ENCODE data around the gene ARHGAP27.

Gene ARHGAP27

GRCh38 chr17:45438931-45439610 is 6.4 kb upstream of the ARHGAP27 start:
- no peak overlapping the region for H3K27ac ChIP-seq (ENCODE audit: insufficient read depth, low read length, poor library complexity, severe bottlenecking)
- peaks cover 13% of the 10 kb centered on the region for H3K36me3 ChIP-seq (ENCODE audit: control insufficient read depth, insufficient read depth, low read length)
- no peaks in the 10 kb centered on the region for H3K9me3 ChIP-seq (ENCODE audit: control insufficient read depth, low read length)
- no peak for DNase-seq
- no peaks in the 10 kb centered on the region for H3K4me1 ChIP-seq (ENCODE audit: control insufficient read depth, insufficient read depth, low read length, poor library complexity, severe bottlenecking)
- H3K27me3 ChIP-seq (replicated peaks; ENCODE audit: control insufficient read depth, insufficient read depth, low read length, poor library complexity, severe bottlenecking): no peaks in the 10 kb centered on the region
- H3K4me3 ChIP-seq (ENCODE audit: insufficient read depth, low read depth, low read length, poor library complexity, severe bottlenecking): no peak overlapping the region

GRCh38 chr17:45437465-45438283 is 5.0 kb upstream of the ARHGAP27 start:
- H3K27me3 ChIP-seq (replicated peaks; ENCODE audit: control insufficient read depth, insufficient read depth, low read length, poor library complexity, severe bottlenecking): no peaks in the 10 kb centered on the region
- no peaks in the 10 kb centered on the region for H3K9me3 ChIP-seq (ENCODE audit: control insufficient read depth, low read length)
- DNase-seq: no peak
- H3K36me3 ChIP-seq (ENCODE audit: control insufficient read depth, insufficient read depth, low read length): peaks cover 13% of the 10 kb centered on the region
- no peak overlapping the region for H3K27ac ChIP-seq (ENCODE audit: insufficient read depth, low read length, poor library complexity, severe bottlenecking)
- H3K4me1 ChIP-seq (ENCODE audit: control insufficient read depth, insufficient read depth, low read length, poor library complexity, severe bottlenecking): no peaks in the 10 kb centered on the region
- no peak overlapping the region for H3K4me3 ChIP-seq (ENCODE audit: insufficient read depth, low read depth, low read length, poor library complexity, severe bottlenecking)

GRCh38 chr17:45436625-45437464 is 4.2 kb upstream of the ARHGAP27 start:
- H3K27ac ChIP-seq (ENCODE audit: insufficient read depth, low read length, poor library complexity, severe bottlenecking): no peak overlapping the region
- no peaks in the 10 kb centered on the region for H3K9me3 ChIP-seq (ENCODE audit: control insufficient read depth, low read length)
- no peaks in the 10 kb centered on the region for H3K4me1 ChIP-seq (ENCODE audit: control insufficient read depth, insufficient read depth, low read length, poor library complexity, severe bottlenecking)
- H3K27me3 ChIP-seq (replicated peaks; ENCODE audit: control insufficient read depth, insufficient read depth, low read length, poor library complexity, severe bottlenecking): no peaks in the 10 kb centered on the region
- DNase-seq: no peak
- no peak overlapping the region for H3K4me3 ChIP-seq (ENCODE audit: insufficient read depth, low read depth, low read length, poor library complexity, severe bottlenecking)
- H3K36me3 ChIP-seq (ENCODE audit: control insufficient read depth, insufficient read depth, low read length): peaks cover 13% of the 10 kb centered on the region

GRCh38 chr17:45436161-45436560 is 3.5 kb upstream of the ARHGAP27 start:
- H3K9me3 ChIP-seq (ENCODE audit: control insufficient read depth, low read length): no peaks in the 10 kb centered on the region
- peaks cover 13% of the 10 kb centered on the region for H3K36me3 ChIP-seq (ENCODE audit: control insufficient read depth, insufficient read depth, low read length)
- H3K4me1 ChIP-seq (ENCODE audit: control insufficient read depth, insufficient read depth, low read length, poor library complexity, severe bottlenecking): peaks cover 5% of the 10 kb centered on the region
- H3K27ac ChIP-seq (ENCODE audit: insufficient read depth, low read length, poor library complexity, severe bottlenecking): no peak overlapping the region
- H3K27me3 ChIP-seq (replicated peaks; ENCODE audit: control insufficient read depth, insufficient read depth, low read length, poor library complexity, severe bottlenecking): no peaks in the 10 kb centered on the region
- H3K4me3 ChIP-seq (ENCODE audit: insufficient read depth, low read depth, low read length, poor library complexity, severe bottlenecking): no peak overlapping the region
- no peak for DNase-seq

GRCh38 chr17:45435481-45435880 is 2.8 kb upstream of the ARHGAP27 start:
- no peak for DNase-seq
- H3K27me3 ChIP-seq (replicated peaks; ENCODE audit: control insufficient read depth, insufficient read depth, low read length, poor library complexity, severe bottlenecking): no peaks in the 10 kb centered on the region
- H3K36me3 ChIP-seq (ENCODE audit: control insufficient read depth, insufficient read depth, low read length): peaks cover 13% of the 10 kb centered on the region
- no peak overlapping the region for H3K27ac ChIP-seq (ENCODE audit: insufficient read depth, low read length, poor library complexity, severe bottlenecking)
- H3K9me3 ChIP-seq (ENCODE audit: control insufficient read depth, low read length): no peaks in the 10 kb centered on the region
- H3K4me3 ChIP-seq (ENCODE audit: insufficient read depth, low read depth, low read length, poor library complexity, severe bottlenecking): no peak overlapping the region
- H3K4me1 ChIP-seq (ENCODE audit: control insufficient read depth, insufficient read depth, low read length, poor library complexity, severe bottlenecking): peaks cover 12% of the 10 kb centered on the region

- no peak for DNase-seq
- H3K4me1 ChIP-seq (ENCODE audit: control insufficient read depth, insufficient read depth, low read length, poor library complexity, severe bottlenecking): peaks cover 17% of the 10 kb centered on the region
- H3K27ac ChIP-seq (ENCODE audit: insufficient read depth, low read length, poor library complexity, severe bottlenecking): no peak overlapping the region
- no peaks in the 10 kb centered on the region for H3K27me3 ChIP-seq (replicated peaks; ENCODE audit: control insufficient read depth, insufficient read depth, low read length, poor library complexity, severe bottlenecking)
- no peak overlapping the region for H3K4me3 ChIP-seq (ENCODE audit: insufficient read depth, low read depth, low read length, poor library complexity, severe bottlenecking)
- H3K9me3 ChIP-seq (ENCODE audit: control insufficient read depth, low read length): no peaks in the 10 kb centered on the region
- H3K36me3 ChIP-seq (ENCODE audit: control insufficient read depth, insufficient read depth, low read length): peaks cover 6% of the 10 kb centered on the region
Observed at GRCh38 chr17:45433159-45433535, 477 bp upstream of the ARHGAP27 start.

- Histone ChIP-seq H3K4me1 (ENCODE audit: control insufficient read depth, insufficient read depth, low read length, poor library complexity, severe bottlenecking) (peaks cover 21% of the 10 kb centered on the region), H3K9me3 (ENCODE audit: control insufficient read depth, low read length) (no peaks in the 10 kb centered on the region), H3K27me3 (replicated peaks; ENCODE audit: control insufficient read depth, insufficient read depth, low read length, poor library complexity, severe bottlenecking) (no peaks in the 10 kb centered on the region), H3K36me3 (ENCODE audit: control insufficient read depth, insufficient read depth, low read length) (no peaks in the 10 kb centered on the region), H3K4me3 (ENCODE audit: insufficient read depth, low read depth, low read length, poor library complexity, severe bottlenecking) (peak overlapping the region; percentile 77), H3K27ac (ENCODE audit: insufficient read depth, low read length, poor library complexity, severe bottlenecking) (no peak overlapping the region)
- peak; percentile 54 to 68 (median 66) for DNase-seq
Observed at GRCh38 chr17:45431531-45432404, 902 bp downstream of the ARHGAP27 start.

- Histone ChIP-seq H3K27ac (ENCODE audit: insufficient read depth, low read length, poor library complexity, severe bottlenecking) (no peak overlapping the region), H3K4me1 (ENCODE audit: control insufficient read depth, insufficient read depth, low read length, poor library complexity, severe bottlenecking) (peaks cover 21% of the 10 kb centered on the region), H3K9me3 (ENCODE audit: control insufficient read depth, low read length) (no peaks in the 10 kb centered on the region), H3K4me3 (ENCODE audit: insufficient read depth, low read depth, low read length, poor library complexity, severe bottlenecking) (peak overlapping the region; percentile 77), H3K27me3 (replicated peaks; ENCODE audit: control insufficient read depth, insufficient read depth, low read length, poor library complexity, severe bottlenecking) (no peaks in the 10 kb centered on the region), H3K36me3 (ENCODE audit: control insufficient read depth, insufficient read depth, low read length) (no peaks in the 10 kb centered on the region)
- no peak for DNase-seq
Observed at GRCh38 chr17:45430738-45431530, 1.7 kb downstream of the ARHGAP27 start.
